ENCODE measurements around the gene SRR. TPM values are rescaled to one million over a fixed set of nuclear protein-coding genes. Genes with fewer than 3 reads are reported as not detected.

SRR gene
- total and polyA plus RNA-seq, 10 of the 15 experiments (the other 5 are each of a cell fraction or from before 2014, with no cell fraction given), result 11.7 to 33.9 (median 20.2) TPM

DNA sequence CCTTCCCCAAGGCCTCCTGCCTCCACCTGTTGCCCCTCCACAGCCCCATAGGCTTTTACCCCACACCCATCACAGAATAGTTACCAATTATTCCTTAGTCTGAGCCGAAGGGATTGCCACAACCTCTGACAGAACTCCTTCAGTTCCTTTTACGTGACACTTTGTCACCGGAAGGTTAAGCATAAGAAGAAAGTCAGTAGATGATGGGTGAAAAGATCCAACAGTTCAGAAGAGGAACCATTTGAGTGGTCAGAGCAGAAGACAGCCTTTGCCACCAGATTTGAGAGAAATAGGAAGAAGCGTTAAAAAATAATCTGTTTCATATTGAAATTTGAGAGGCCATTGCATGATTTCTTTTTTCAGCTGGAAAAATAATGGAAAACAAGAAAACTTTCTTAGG lies 1.2 kb downstream of the SRR start:
- ChIA-PET CTCF (interaction anchor here (1.3 kb wide), 1 partner anchor 77 kb away, joined by 3 read pairs; no protein-coding TSS in a partner anchor), POLR2A (no interaction called here), SMC1A (ENCODE audit: uncharacterized antibody, unreplicated experiment) (interaction anchor here (0.6 to 1.5 kb wide), 2 partner anchors 10 to 137 kb away, joined by 3 read pairs; no protein-coding TSS in a partner anchor), RAD21 (ENCODE audit: unreplicated experiment) (interaction anchor here (0.7 to 1.3 kb wide), 3 partner anchors 13 to 589 kb away, joined by 3 to 5 read pairs (median 3); no protein-coding TSS in a partner anchor)
- H3K79me2 ChIP-seq (ENCODE audit: control insufficient read depth, insufficient read depth, low read length), result peaks cover 31% of the 10 kb centered on the region
- H4K20me1 ChIP-seq (ENCODE audit: control insufficient read depth, insufficient read depth), result no peaks in the 10 kb centered on the region
- H2AFZ ChIP-seq (ENCODE audit: control insufficient read depth, low read depth, low read length), result no peak overlapping the region
- WGBS (ENCODE audit: insufficient coverage, insufficient replicate concordance, low lambda C conversion rate, missing lambda C conversion rate), result 98% methylated on average over 4 of the region's 4 CpGs
- H3K27me3 ChIP-seq (replicated peaks in 1 of 2; ENCODE audit: control insufficient read depth in 2 of 2, insufficient read depth in 2 of 2, low read length in 1 of 2), result no peaks in the 10 kb centered on the region
- BruUV-seq (replicated peaks), result TSS peak; percentile 84
- H3K4me1 ChIP-seq (ENCODE audit: control insufficient read depth, insufficient read depth, low read length), result no peaks in the 10 kb centered on the region
- ATAC-seq (no peak), FAIRE-seq (no peak), DNase-seq (ENCODE audit: low read depth, low spot score) (no peak)
- in situ Hi-C loops (cut with MboI), result no loop called here
- no peak for TF ChIP-seq CBFB (IDR thresholded peaks at IDR 0.05; ENCODE audit: low read depth)
- no peaks in the 10 kb centered on the region for H3K9me3 ChIP-seq (replicated peaks; ENCODE audit: control insufficient read depth, insufficient read depth, low read length)
- no peak overlapping the region for H3K4me2 ChIP-seq (ENCODE audit: control insufficient read depth, insufficient read depth)
- intact Hi-C loops (cut with micrococcal nuclease; ENCODE audit: unreplicated experiment), result no loop called here
- H3K9ac ChIP-seq (ENCODE audit: control insufficient read depth, insufficient read depth, low read length), result no peak overlapping the region
- H3K27ac ChIP-seq (ENCODE audit: control insufficient read depth, insufficient read depth), result no peak overlapping the region
- H3K36me3 ChIP-seq (ENCODE audit: control insufficient read depth in 2 of 2, insufficient read depth in 2 of 2, low read length in 1 of 2), result no peaks in the 10 kb centered on the region; a peak in 2 of 4 replicates
- H3K4me3 ChIP-seq, result no peak overlapping the region

DNA sequence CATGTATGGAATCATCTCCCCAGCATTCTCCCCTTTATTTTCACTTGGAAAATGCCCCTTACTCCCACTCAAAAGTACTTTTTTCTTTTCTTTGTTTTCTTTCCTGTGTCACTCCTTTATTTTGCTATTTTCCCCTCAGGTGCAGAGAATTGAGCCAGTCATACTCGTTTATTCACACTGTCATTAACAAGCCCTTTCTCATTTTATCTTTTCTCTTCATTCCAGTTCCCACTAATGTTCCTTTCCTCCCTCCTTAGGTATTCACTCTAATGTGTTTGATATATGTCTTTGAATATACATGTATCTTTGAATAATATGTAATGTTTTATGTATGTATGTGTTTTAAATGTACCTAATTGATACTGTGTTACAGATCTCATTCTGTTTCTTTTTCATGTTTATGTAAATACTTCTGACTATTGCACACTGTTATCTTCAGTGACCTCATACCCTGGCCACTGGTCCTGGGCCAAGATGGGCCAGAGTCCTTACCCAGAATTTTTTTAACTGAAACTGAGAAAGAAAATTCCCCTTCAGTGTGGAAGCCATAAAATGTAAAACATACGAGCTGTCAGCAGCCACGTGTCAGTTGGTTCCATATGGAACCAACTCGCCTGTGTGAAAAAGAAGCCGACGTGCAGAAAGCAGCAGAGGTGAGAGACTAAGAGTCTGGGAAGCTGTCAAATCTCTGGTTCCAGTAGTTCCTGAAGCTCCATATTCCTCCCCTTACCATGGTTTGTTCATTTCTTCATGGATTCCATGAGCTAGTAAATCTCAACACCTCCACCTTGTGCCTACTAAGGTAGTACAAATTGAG lies 5.8 kb downstream of the SRR start:
- CTCF ChIA-PET, result no interaction called here
- Histone ChIP-seq H3K27ac (ENCODE audit: control insufficient read depth, insufficient read depth) (no peak overlapping the region), H3K4me2 (ENCODE audit: control insufficient read depth, insufficient read depth) (no peak overlapping the region), H3K79me2 (ENCODE audit: control insufficient read depth, insufficient read depth, low read length) (no peaks in the 10 kb centered on the region), H4K20me1 (ENCODE audit: control insufficient read depth, insufficient read depth) (no peaks in the 10 kb centered on the region), H3K9me3 (replicated peaks; ENCODE audit: control insufficient read depth, insufficient read depth, low read length) (no peaks in the 10 kb centered on the region), H2AFZ (ENCODE audit: control insufficient read depth, low read depth, low read length) (no peak overlapping the region), H3K9ac (ENCODE audit: control insufficient read depth, insufficient read depth, low read length) (no peak overlapping the region), H3K27me3 (replicated peaks in 1 of 2; ENCODE audit: control insufficient read depth in 2 of 2, insufficient read depth in 2 of 2, low read length in 1 of 2) (no peaks in the 10 kb centered on the region), H3K4me3 (no peak overlapping the region), H3K4me1 (ENCODE audit: control insufficient read depth, insufficient read depth, low read length) (no peaks in the 10 kb centered on the region), H3K36me3 (ENCODE audit: control insufficient read depth in 2 of 2, insufficient read depth in 2 of 2, low read length in 1 of 2) (no peaks in the 10 kb centered on the region)
- RAD21 ChIA-PET (ENCODE audit: unreplicated experiment), result interaction anchor here (0.8 kb wide), 1 partner anchor 107 kb away, joined by 3 read pairs; no protein-coding TSS in a partner anchor
- in situ Hi-C loops (cut with MboI) (no loop called here), intact Hi-C loops (cut with micrococcal nuclease; ENCODE audit: unreplicated experiment) (no loop called here)
- no TSS peak for BruUV-seq (replicated peaks)
- DNase-seq (ENCODE audit: low read depth, low spot score) (no peak), ATAC-seq (no peak), FAIRE-seq (no peak)
- 85% methylated on average over 6 of the region's 6 CpGs for WGBS (ENCODE audit: insufficient coverage, insufficient replicate concordance, low lambda C conversion rate, missing lambda C conversion rate)
- POLR2A ChIA-PET, result no interaction called here
- TF ChIP-seq EZH2 (IDR thresholded peaks at IDR 0.05; ENCODE audit: borderline replicate concordance, control insufficient read depth, low read depth, low read length), result no peak
- TF ChIP-seq MAX (IDR thresholded peaks at IDR 0.05; ENCODE audit: low read depth, low read length), result no peak
- no peak for TF ChIP-seq TAF1 (IDR thresholded peaks at IDR 0.05; ENCODE audit: borderline replicate concordance, low read depth, low read length)
- SMC1A ChIA-PET (ENCODE audit: uncharacterized antibody, unreplicated experiment), result interaction anchor here (0.9 to 1.7 kb wide), 3 partner anchors 12 to 22 kb away, joined by 3 to 6 read pairs (median 3); no protein-coding TSS in a partner anchor
